ENCODE results near the gene FBRS.
A peak's percentile ranks its signal among the peaks of the same experiment; 100 is the strongest.
"Not testable (repeated sequence)": the region's sequence is repeated elsewhere in the genome, so short reads cannot be mapped to it uniquely, and the experiment has no call there.

Gene FBRS

DNA sequence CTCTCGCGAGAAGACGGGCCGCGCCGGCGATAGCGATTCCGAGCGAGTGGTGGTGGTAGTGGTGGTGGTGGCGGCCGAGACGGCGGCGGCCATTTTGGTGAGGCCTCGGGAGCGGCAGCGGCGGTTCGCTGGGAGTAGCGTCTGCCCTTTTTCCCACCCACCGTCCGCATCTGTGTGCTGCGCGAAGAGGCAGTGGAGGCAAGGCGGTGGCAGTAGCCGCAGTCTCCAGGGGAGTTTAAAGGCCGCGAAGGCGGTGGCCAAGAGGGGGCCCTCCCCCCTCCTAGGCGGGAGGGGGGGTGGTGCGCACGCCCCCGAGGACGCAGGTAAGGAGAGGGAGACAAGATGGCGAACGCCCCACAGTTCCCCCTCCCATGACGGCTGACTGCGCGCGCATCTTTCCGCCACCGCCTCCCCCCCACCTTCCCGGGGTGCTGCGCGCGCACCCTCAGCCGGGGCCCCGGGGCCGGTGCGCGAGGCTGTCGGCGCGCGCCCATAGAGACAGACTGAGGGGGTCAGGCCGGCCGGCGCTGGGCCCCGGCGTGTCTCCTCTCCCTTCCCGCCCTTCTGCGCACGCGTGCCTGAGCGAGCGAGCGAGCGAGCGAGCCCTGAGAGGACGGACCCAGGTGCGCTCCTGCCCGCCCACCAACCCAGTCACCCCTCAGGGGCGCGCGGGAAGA lies 40.0 kb downstream of the FBRS start:
- TF ChIP-seq, protein P1, sequence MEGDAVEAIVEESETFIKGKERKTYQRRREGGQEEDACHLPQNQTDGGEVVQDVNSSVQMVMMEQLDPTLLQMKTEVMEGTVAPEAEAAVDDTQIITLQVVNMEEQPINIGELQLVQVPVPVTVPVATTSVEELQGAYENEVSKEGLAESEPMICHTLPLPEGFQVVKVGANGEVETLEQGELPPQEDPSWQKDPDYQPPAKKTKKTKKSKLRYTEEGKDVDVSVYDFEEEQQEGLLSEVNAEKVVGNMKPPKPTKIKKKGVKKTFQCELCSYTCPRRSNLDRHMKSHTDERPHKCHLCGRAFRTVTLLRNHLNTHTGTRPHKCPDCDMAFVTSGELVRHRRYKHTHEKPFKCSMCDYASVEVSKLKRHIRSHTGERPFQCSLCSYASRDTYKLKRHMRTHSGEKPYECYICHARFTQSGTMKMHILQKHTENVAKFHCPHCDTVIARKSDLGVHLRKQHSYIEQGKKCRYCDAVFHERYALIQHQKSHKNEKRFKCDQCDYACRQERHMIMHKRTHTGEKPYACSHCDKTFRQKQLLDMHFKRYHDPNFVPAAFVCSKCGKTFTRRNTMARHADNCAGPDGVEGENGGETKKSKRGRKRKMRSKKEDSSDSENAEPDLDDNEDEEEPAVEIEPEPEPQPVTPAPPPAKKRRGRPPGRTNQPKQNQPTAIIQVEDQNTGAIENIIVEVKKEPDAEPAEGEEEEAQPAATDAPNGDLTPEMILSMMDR (IDR thresholded peaks at IDR 0.05; ENCODE audit: control insufficient read depth, extremely low read depth, insufficient read depth), result 0 out of 2 replicates have a peak, but pooled peaks have one; percentile 2
- DNase-seq (ENCODE audit: low read depth), result peak; percentile 90
- peak overlapping the region; percentile 97 for H3K4me3 ChIP-seq (ENCODE audit: low read depth, low read length)

DNA sequence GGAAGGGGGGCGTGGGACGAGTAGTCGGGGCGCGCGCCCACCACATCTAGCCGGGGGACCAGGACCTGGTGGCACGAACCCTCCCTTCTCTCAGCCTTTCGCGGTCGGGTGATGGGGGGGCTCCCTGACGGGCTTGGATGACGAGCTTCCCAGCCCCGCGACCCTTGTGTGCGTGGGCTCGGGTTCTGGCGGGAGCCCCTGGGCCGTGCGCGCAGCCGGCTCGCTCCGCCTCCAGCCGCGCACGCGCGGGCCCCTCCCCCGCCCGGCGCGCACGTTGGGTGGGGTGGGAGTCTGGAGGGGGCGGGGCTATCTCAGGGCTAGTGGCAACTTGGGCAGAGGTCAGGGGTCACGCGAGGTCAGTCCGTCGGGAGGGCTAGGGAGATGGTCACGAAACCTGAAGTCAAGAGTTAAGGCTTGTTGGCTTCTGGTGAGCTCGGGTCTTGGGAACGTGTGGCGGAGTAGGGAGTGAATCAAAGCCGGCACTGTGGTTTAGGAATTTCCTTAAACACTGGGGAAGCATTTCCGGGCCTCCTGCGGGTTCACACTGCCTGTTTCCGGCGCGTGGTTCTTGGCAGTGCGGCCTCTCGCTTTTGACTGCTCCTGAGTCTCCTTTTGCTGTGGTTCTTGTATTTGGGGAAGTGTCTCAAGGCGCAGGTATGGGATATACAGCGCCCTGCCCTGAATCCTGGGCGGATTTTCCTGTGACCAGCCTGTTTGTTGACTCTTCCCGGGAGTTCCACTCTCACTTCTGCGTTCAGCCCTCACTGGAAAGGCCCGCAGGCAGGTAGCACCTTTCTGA lies 40.8 kb downstream of the FBRS start, which contains the start of gene SRCAP:
Gene SRCAP (plus strand): TSS at position 356 of the 799 bp plus-strand sequence. CDS start 1,654 bp downstream, outside the sequence.
- TF ChIP-seq, protein P1 (IDR thresholded peaks at IDR 0.05; ENCODE audit: control insufficient read depth, extremely low read depth, insufficient read depth), result no peak
- H3K4me3 ChIP-seq (ENCODE audit: low read depth, low read length), result peak within 1 kb of the TSS; percentile 97
- DNase-seq (ENCODE audit: low read depth), result peak; percentile 42

DNA sequence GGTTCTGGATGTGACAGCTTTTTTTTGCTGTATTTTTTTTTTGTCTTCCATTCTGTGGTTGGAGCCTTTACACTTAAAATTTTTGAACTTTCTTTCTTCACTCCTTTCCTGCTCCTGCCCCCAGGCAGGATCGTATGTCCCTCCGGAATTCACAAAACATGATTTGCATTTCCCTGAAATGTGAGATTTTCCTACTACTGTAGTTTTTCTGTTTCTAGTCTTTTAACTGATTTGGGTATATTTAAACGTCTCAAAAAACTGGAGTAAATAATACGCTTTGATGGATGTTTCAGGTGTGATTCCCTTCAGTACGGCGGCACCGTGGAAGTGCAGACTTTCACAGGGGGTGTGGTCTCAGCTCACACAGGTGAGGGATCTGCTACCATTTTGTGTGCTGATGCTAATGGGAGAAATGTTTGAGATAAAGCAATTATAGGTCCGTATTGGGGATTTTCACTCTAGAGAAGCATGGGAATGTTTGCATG lies 41.4 kb downstream of the FBRS start:
- no peak for DNase-seq (ENCODE audit: low read depth)
- H3K4me3 ChIP-seq (ENCODE audit: low read depth, low read length), result peak overlapping the region; percentile 97
- TF ChIP-seq, protein P1 (IDR thresholded peaks at IDR 0.05; ENCODE audit: control insufficient read depth, extremely low read depth, insufficient read depth), result no peak

DNA sequence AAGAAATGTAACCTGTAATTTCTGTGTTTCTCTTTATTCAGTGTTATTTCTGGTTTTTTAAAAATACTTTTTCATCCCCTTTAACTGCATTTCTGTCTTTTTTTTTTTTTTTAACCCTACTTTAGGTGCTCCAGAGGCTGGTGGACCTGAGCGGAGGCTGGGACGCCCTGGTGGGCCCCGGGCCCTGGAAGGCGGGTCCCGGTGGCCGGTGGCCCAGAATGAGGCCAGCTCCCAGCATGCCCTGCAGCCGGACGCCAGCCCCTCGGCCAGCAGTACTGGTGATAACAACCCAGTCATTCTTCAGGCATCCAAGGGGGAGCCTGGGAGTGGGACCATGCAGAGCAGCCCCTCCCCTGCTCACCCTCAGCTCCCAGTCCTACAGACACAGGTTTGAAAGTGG lies 42.3 kb downstream of the FBRS start:
- peak overlapping the region; percentile 97 for H3K4me3 ChIP-seq (ENCODE audit: low read depth, low read length)
- DNase-seq (ENCODE audit: low read depth), result no peak
- TF ChIP-seq, protein P1 (IDR thresholded peaks at IDR 0.05; ENCODE audit: control insufficient read depth, extremely low read depth, insufficient read depth), result no peak

DNA sequence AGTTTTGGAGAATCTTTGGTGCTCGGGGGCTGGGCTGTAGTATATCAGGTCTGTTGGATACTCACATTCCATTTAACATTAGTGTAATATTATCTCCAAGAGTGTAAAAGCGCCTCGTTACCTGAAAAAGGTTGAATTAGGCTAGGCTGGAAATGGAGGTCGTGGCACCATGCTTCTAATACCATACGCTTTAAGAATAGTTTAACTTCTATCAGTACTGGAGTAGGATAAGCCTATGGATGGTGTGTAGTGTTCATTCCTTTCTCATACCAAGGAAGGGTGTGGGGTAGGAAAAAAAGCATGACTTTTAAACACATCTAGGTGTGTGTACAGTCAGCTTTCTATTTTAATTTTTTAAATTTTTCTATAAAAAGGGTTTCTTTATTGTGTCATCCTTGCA lies 42.7 kb downstream of the FBRS start:
- H3K4me3 ChIP-seq (ENCODE audit: low read depth, low read length), result no peak overlapping the region
- DNase-seq (ENCODE audit: low read depth), result no peak
- TF ChIP-seq, protein P1 (IDR thresholded peaks at IDR 0.05; ENCODE audit: control insufficient read depth, extremely low read depth, insufficient read depth), result no peak

DNA sequence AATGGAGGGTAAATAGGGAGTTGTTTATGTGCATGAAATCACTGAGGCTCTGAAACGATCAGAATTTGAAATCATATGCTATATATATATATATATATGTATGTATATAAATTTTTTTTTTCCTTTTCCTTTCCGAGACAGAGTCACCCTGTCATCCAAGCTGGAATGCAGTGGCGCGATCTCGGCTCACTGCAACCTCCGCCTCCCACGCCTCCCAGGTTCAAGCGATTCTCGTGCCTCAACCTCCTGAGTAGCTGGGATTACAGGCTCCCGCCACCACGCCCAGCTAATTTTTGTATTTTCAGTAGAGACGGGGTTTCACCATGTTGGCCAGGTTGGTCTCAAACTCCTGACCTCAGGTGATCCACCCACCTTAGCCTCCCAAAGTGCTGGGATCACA lies 44.8 kb downstream of the FBRS start:
- DNase-seq (ENCODE audit: low read depth); H3K4me3 ChIP-seq (ENCODE audit: low read depth, low read length): not testable (repeated sequence)

DNA sequence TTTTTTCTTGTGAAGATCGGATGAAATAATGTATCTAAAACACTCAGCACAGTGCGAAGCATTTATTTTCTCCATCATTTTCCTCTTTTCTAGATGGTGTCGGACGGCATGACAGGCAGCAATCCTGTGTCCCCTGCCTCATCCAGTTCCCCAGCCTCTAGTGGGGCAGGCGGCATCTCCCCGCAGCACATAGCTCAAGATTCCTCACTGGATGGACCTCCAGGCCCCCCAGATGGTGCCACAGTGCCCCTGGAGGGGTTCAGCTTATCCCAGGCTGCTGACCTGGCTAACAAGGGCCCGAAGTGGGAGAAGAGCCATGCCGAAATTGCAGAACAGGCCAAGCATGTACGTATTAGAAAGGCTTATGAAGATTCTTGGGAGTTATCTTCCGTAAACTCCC lies 45.7 kb downstream of the FBRS start:
- H3K4me3 ChIP-seq (ENCODE audit: low read depth, low read length), result no peak overlapping the region
- TF ChIP-seq, protein P1 (IDR thresholded peaks at IDR 0.05; ENCODE audit: control insufficient read depth, extremely low read depth, insufficient read depth), result no peak
- no peak for DNase-seq (ENCODE audit: low read depth)
